SH-SY5Y (cell line): Measurements from ENCODE around the gene SLC35F3.

Experiments
- GATA2 ChIP-seq: IDR thresholded peaks from 2 replicates; pipeline ENCODE4 v1.6.1; 2011; ENCODE audit warnings: mild to moderate bottlenecking, low read depth, low read length
- GATA3 ChIP-seq: IDR thresholded peaks from 2 replicates; pipeline ENCODE4 v1.6.1; 2011; ENCODE audit warnings: low read depth, mild to moderate bottlenecking, low read length, moderate library complexity

SLC35F3 gene

DNA sequence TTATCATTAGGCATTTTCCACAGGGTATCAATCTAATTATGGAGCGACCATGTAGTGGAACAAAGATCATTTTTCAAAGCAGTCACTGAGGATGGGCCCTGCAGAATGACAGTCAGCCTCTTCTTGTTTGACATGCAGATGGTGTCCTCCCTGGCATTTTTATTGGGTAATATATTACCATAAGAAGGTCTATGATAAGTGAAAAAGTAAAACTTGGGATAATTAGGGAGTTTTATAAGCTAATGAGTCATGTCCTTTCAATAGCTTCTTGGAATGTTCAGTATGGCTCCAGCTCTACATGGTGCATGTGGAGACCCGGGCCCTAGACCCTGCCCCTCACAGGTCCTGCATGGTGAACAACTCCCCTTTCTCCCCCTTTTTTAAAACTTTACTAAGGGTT, 236.5 kb downstream of the SLC35F3 start:
- TF ChIP-seq GATA2 (no peak), GATA3 (no peak)

DNA sequence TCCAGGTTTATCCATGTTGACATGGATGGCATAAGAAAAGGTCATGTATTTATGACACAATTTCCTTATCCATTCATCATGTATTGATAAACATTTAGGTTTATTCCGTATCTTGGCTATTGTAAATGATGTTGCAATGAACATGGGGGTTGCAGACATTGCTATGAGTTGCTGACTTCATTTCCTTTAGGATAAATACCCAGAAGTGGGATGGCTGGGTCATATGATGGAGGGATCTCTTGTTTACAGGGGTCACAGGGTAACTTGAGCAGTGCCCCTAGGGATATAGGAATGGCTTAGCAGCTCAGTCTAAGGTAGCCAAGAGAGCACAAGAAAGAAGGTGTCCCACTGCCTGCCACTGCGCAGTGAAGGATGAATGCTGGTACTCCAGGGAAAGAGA, 239.2 kb downstream of the SLC35F3 start:
- TF ChIP-seq GATA2 = no peak
- no peak for TF ChIP-seq GATA3

DNA sequence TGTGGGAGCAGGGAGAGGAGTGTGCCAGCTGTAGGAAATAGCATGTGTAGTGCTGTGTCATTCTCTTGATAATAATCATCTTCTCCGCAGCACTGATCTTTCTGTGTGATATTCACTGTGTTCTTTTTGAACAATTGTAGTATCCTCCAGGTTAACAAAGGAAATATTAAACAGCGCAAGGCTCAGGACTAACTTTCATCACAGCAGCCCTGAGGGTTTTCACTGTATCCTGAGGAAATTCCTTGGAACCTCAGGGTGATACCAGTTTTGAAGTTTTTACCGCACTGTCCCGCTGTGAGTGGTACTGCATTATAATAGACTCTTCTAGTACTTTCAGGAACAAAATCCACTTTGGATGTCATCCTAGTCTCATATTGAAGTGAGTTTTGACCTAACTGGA, 240.4 kb downstream of the SLC35F3 start:
- peak; percentile 49; the same call in 1 of the 2 replicates for TF ChIP-seq GATA2
- no peak for TF ChIP-seq GATA3

DNA sequence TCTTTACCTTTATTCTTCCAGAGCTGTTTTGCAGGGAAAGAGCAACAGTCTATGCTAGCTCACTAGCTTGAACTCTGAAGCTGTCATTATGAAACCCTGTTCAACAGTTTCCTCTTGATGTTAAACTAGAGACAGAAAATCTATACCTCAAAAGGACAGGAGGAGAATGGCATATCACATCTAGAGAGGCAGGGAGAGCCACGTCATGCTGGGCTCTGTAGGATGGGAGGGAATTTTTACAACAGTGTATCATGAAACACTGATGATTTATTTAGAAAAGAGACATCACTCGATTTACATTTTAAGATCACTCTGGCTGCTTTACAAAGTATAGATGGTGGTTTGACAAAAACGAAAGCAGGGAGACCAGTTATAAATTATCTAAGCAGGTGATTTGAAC, 243.9 kb downstream of the SLC35F3 start:
- TF ChIP-seq GATA3 = no peak
- TF ChIP-seq GATA2 = no peak

DNA sequence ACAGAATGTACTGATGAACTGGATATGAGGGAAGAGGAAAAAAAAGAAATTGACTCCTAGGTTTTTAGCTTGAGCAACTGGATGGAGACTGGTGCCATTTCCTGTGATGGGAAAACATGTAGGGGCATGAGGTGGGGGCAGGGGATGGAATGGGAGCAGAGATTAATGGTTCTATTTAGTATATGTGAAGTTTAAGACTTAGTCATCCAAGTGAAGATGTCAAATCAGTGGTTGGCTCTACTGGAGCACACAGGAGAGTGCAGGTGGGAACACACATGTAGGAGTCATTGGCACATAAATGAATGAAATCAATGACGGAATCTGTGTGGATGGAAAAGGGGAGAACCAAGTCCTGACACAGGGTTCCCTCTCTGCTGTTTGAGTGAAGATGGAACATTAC, 244.3 kb downstream of the SLC35F3 start:
- TF ChIP-seq GATA3 (no peak), GATA2 (no peak)

DNA sequence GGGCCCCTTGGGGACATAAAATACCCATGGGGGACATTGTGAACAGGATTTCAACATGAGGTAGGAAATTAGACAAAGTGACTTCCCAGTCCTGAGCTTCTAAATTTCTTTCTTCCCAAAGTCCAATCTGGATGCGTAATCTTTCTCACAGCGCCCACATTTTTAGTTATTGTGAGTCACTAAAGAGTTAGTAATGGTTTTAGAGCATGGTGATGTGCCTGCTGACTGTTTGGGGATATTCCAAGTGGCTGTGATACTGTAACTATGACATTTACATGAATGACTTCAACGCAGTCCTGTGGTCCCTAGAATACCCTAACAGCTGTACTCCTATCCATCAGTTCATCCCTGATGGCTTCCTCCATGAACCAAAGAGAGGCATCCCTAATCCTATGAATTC, 244.7 kb downstream of the SLC35F3 start:
- TF ChIP-seq GATA2 = no peak

DNA sequence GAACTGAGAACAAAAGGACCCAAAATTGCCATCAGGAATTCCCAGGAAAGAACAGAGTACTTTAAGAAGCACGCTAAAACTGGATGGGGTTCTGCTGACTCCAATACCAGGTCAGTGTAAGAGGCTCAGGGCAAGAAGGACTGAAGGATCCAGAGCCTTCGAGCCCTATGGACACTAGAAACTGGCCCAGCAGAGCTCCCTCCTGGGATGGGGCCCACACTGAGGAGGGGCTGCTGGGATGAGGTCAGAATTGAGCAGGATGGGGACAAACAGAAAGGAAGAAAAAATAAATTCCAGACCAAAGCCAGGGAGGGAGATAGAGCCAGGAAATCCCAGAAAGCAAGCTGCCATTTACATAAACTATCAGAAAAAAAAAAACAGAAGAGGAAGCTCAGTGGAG, 246.4 kb downstream of the SLC35F3 start:
- TF ChIP-seq GATA3 = no peak

DNA sequence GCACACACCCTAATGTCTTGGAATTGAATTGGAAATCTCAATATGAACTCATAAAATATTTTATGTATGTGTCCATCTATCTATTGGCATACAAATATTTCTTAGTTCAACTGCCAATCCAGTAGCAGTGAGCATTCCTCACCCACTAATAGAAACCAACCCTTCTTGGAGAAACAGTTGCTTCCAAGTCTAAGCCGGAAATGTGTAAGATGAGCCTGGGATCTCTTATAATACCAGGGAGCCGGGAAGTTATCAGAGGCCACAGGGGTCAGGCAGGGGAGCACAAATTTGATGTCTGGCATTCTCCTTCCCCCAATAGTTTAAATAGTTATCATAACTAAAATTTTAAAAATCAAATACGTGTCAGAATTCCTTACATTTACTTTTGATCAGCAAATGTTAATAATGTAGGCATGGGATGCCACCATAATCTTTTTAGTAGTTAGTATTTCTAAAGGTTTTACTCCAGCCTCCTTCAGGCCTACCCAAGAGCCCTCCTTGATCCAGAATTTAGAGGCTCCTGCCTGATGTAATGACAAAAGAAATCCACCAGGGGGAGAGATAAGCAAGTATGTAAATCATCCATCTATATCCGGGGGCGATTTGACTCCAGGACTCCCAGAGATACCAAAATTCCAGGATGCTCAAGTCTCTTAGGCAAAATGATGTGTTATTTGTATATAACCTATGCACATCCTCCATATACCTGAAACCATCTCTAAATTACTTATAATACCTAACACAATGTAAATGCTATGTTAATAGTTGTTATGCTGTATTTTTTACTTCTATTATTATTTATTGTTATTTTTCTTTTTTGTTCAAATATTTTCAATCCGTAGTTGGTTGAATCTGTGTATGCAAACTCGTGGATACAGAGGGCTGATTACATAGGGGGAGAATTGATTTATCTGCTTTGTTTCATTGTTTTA, 250.1 kb downstream of the SLC35F3 start:
- no peak for TF ChIP-seq GATA3
- TF ChIP-seq GATA2 = no peak

DNA sequence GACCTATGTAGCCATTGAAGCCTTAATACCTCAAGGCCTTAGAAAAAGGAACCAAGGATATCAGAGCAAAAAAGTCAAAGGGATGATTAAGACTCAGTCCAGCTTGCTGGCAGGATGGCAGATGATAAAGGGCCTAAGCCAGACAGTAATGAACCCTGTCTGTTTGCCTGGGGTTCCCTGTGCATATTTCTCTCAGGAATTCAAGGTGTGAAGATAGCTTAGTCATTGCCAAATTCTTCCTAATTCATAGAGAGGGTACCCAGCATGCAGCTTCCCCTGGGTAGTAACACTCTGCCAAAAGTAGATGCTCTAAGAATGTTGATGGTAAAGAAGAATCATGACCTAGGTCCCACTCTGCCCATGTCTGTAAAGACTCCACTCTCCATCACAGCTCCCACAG, 258.2 kb downstream of the SLC35F3 start:
- TF ChIP-seq GATA3 (no peak), GATA2 (no peak)

DNA sequence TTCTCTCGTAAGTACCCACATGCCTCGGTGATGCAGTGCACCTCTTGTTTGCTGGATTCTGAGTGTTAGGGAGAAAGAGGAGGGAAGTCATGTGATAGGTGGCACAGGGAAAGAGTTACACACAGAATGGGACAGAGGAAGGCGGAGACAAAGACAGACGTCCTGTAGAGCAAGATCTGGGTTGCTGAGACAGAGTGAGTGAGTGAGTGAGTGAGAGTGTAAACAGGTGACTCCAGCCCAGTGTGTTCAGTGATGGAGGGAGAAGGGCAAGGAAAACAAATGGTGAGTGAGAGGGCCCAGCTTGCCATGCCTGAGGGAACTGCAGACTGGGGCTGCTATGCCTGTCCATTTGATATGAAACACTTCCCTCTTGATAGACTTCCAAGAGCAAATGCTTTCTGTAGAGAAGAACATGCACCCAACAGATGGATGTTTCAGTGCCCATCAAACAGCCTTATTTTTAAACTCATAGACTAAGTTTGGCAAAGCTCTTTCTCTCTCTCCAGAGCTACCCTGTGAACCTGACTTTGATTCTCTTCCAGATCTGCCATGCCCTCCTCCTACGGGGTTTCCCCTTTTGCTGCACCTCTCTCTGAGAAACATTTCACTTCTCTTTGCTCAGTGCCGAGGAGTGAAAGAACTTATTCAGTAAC, 258.9 kb downstream of the SLC35F3 start:
- TF ChIP-seq GATA2 (no peak), GATA3 (no peak)

DNA sequence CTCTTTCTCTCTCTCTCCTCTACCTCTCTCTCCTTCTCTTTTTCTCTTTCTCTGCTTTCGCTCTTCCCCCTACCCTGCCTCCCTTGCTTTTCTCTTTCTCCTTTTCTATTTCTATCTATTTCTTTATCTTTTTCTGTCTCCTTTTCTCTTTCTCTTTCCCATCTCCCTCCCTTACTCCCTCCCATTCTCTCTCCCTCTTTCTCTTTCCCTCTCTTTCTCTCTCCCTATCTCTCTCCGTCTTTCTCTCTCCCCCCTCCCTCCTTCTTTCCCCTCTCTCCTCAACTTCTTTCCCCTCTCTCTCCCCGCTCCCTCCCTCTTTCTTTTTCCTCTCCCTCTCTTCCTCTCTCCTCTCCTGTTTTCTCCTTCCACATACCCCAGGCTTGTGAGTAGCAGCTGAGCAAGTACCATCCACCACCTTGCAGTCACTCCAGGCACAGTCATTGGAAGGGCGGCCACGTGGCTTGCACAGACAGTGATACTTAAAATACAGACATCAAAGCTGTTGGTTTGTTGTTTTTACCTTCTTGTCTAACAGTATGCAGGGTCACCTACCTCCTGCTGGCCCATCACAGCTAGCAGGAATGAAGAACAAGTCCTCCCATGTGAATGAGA, 259.7 kb downstream of the SLC35F3 start:
- TF ChIP-seq GATA2 (no peak), GATA3 (no peak)

DNA sequence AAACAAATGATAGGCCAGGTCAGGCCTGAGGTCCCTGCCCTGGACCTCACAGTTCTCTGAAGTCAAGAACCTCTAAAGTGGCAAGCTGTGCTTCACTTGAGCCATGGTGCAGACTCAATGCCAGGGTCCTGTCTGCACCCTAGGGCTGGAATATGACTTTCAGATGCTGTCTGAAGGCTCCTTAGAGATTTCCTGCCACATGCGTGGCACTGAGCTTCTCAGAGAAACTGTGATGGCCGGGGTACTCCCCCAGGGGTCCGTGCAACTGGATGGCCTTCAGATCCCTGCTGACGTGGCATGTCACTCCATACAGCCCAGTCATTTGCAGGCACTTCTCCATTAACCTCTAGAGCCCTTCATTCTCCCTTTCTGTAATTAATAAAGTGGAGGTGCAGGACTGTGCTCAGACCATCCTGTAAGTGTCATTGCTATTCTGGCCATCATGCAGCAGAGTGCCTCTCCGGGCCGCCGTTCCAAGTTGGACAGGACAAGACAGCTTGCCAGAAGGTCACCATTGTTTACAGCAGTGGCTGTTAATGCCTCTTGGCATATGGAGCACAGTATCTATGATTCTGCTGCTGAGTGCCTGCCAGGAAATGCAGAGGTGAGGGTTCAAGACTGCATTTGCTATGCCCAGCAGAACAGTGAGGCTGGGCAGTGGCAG, 263.7 kb downstream of the SLC35F3 start:
- TF ChIP-seq GATA3 (no peak), GATA2 (no peak)

DNA sequence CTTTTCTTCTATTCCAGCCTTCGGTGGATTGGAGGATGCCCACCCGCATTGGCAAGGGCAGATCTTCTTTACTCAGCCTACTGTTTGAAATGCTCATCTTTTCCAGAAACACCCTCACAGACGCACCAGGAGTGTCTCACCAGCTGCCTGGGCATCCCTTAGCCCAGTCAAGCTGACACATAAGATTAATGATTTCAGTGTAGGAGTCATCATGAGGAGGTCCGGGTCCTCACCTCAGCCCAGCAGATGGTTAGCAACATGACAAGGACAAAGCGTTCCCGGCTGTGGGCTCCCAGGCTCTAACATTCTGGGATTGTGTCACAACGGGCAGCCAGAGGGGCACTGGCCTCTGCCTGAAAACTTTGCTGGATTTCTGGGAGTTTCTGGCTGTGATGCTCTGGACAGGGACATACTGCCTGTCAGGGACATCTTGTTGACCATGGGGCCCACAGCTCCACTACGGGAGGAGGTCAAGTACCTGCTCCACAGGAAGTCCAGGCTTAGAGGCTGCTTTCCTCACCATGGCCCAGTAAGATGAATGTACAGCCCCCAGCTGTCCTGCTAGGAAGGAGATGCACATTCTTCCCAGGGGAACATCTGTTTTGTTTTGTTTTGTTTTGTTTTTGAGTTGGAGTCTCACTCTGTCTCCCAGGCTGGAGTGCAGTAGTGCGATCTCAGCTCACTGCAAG, 264.8 kb downstream of the SLC35F3 start:
- no peak for TF ChIP-seq GATA2
- no peak for TF ChIP-seq GATA3

DNA sequence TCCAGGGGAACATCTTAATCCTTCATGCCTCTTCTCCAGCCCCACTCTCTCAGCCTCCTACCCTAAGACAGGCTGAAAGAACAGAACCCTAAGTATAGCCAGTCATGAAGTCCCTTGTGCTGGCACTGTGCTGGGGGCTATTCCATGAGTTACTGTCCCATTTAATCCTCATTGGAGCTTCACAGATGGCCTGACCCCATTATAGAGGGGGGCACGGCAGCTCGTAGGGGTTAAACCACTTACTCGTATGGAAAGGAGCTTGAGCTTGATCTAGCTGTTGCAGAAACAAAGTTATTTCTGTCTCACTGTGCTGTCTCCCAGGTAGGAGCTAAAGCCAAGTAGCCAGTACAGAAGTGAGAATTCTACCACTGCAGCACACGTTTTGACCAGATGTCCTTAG, 265.6 kb downstream of the SLC35F3 start:
- TF ChIP-seq GATA3 (no peak), GATA2 (no peak)
